Subcutaneous adipose tissue (tissue), 4 donors: ENCODE results near the gene TBC1D10A. TPM values are rescaled to one million over a fixed set of nuclear protein-coding genes. Genes with fewer than 3 reads are reported as not detected.

Experiments
- CTCF ChIP-seq: fragments of 450-650 bp; IDR thresholded peaks from one replicate; pipeline ENCODE4 v1.5.1; 2016; ENCODE audit warnings: low read depth, mild to moderate bottlenecking, control low read depth, antibody characterized with exemption, moderate library complexity
- total RNA-seq, 4 donors: library from RNA; depleted of rRNA; stranded (reverse); fragments of >200 nt; gene quantifications; one replicate each; pipeline ENCODE4 v1.1.0, GENCODE V29; 2016

The TBC1D10A gene
- total RNA-seq, 4 donors from 2014 or later, result 13.9 to 43.1 (median 22.9) TPM

- TF ChIP-seq CTCF, result no peak
Observed at GRCh38 chr22:30280505-30280904, 46.2 kb downstream of the TBC1D10A start.

GRCh38 chr22:30279932-30280331 is 46.8 kb downstream of the TBC1D10A start:
- TF ChIP-seq CTCF, result no peak

GRCh38 chr22:30279046-30279788 is 47.5 kb downstream of the TBC1D10A start:
- TF ChIP-seq CTCF, result no peak

DNA sequence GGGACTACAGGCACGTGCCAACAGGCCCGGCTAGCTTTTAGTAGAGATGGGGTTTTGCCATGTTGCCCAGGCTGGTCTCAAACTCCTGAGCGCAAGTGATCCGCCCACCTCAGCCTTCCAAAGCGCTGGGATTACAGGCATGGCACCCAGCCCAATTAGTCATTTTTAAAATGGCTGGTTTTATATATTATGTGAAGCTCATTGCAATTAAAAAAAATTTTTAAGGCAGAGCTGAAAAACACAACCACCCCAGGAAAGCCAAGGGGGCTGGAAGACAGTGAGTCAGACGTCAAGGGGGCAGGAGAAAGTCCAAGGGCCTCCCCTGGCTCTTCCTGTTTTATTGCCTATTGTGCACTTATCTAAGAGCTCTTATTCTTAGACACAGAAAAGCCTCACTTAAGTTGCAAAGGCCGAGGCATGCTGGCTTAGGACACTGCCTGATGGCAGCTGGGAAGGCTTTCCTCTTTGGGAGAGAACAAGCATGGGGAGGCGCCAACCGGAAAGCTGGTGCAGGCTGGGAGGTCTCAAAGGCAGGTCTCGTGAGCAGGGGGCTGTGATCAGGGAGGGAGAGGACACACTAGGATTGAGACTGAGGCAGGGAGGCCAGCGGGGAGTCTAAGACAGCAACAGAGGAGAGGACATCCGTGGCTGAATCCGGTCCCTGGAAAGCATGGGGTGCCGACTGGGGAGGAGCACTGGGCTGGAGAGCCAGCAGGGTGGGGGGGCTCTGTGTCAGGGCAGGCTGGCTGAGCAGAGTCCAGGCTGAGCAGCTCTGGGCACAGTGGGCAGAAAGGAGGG is 49.0 kb downstream of the TBC1D10A start:
- no peak for TF ChIP-seq CTCF

GRCh38 chr22:30276039-30276438 is 50.7 kb downstream of the TBC1D10A start:
- TF ChIP-seq CTCF, result no peak

DNA sequence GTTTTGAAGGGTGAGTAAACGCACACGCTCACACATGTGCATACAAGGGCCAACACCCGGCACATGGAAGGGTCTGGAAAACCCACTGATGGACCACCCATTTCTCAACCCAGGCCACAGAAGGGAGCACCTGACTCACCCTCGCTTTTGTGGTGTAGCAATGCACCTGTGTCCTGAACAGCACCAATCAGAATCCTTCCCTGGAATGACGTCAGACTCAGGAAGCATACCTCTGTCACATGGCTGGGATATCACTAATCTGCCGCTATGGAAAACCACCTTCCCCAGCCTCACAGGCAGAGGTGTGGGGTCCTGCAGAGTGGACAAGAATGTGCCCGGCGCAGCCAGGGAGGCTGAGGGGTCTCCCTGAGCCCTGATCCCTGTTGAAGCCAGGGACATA is 51.1 kb downstream of the TBC1D10A start:
- TF ChIP-seq CTCF, result no peak

GRCh38 chr22:30274437-30274812 is 52.3 kb downstream of the TBC1D10A start:
- TF ChIP-seq CTCF, result no peak
